B cell (primary cell): ENCODE results near the gene LZTFL1. TPM values are rescaled to one million over a fixed set of nuclear protein-coding genes. Genes with fewer than 3 reads are reported as not detected.

Source experiments
- ATAC-seq: fragments of 200-7000 bp; cut with Tn5 transposase; one replicate; pipeline ENCODE4 v1.10.0; 2021; ENCODE audit warnings: low read depth, mild to moderate bottlenecking, moderate number of reproducible peaks, moderate library complexity
- CTCF ChIA-PET: fragments of 350-600 bp; sonication (Branson Sonifier 250); formaldehyde crosslinking; loops from one replicate; lab custom pipeline; 2021; ENCODE audit warnings: antibody characterized with exemption, inconsistent platforms; lab: Charles Lee
- POLR2A ChIA-PET: fragments of 350-600 bp; sonication (Branson Sonifier 250); formaldehyde crosslinking; loops from one replicate; lab custom pipeline; 2021; ENCODE audit warnings: antibody characterized with exemption; lab: Charles Lee
- DNase-seq: peaks from one replicate; pipeline ENCODE4 v3.0.0; 2013
- H2AFZ ChIP-seq: 2 replicates; pipeline ENCODE4 v1.6.1; 2012; ENCODE audit warnings: mild to moderate bottlenecking, low read depth, low read length; ENCODE audit not compliant: insufficient read depth, poor library complexity, severe bottlenecking
- H3K27ac ChIP-seq, 2 donors: 1 replicate in 1 of 2; 2 replicates in 1 of 2; pipeline ENCODE4 v1.5.1; 2012 to 2013; ENCODE audit warnings: low read length in 2 of 2, mild to moderate bottlenecking in 2 of 2, moderate library complexity in 1 of 2
- H3K27me3 ChIP-seq, 4 experiments: fragments of 200-600 bp in 1 of 4; sonication (generic) in 1 of 4; replicated peaks in 1 of 4; 1 replicate in 2 of 4; 2 replicates in 2 of 4; pipeline versions ENCODE4 v1.6.1 to v1.7.0; 2013 to 2016; ENCODE audit warnings: low read length in 3 of 4, mild to moderate bottlenecking in 2 of 4, mixed read lengths in 1 of 4, moderate library complexity in 1 of 4; ENCODE audit not compliant: insufficient read depth in 4 of 4, control insufficient read depth in 3 of 4; ENCODE audit errors: control extremely low read depth in 1 of 4
- H3K36me3 ChIP-seq, 2 experiments: replicated peaks in 1 of 2; 1 replicate in 1 of 2; 2 replicates in 1 of 2; pipeline versions ENCODE4 v1.6.1 to v1.7.1; 2013; ENCODE audit warnings: low read length in 1 of 2; ENCODE audit not compliant: insufficient read depth in 2 of 2, control insufficient read depth in 1 of 2; ENCODE audit errors: control extremely low read depth in 1 of 2, extremely low read depth in 1 of 2
- H3K4me1 ChIP-seq, 2 donors: fragments of 200-600 bp in 1 of 2; sonication (generic) in 1 of 2; 1 replicate in 1 of 2; 2 replicates in 1 of 2; pipeline versions ENCODE4 v1.5.1 to v1.6.1; 2013 to 2017; ENCODE audit warnings: low read length in 2 of 2; ENCODE audit not compliant: control insufficient read depth in 2 of 2, insufficient read depth in 2 of 2
- H3K4me2 ChIP-seq: replicated peaks from 2 replicates; pipeline ENCODE3; 2012; ENCODE audit warnings: mild to moderate bottlenecking, low read depth, low read length; ENCODE audit not compliant: poor library complexity, severe bottlenecking
- H3K4me3 ChIP-seq, 5 experiments: fragments of 200-600 bp in 1 of 5; sonication (generic) in 1 of 5; 1 replicate in 3 of 5; 2 replicates in 2 of 5; pipeline versions ENCODE4 v1.5.1 to v1.7.0; 2011 to 2016; ENCODE audit warnings: low read length in 4 of 5, mild to moderate bottlenecking in 4 of 5, low read depth in 2 of 5, control low read depth in 1 of 5, moderate library complexity in 1 of 5; ENCODE audit not compliant: insufficient read depth in 1 of 5; ENCODE audit errors: control extremely low read depth in 1 of 5, extremely low read depth in 1 of 5
- H3K79me2 ChIP-seq: fragments of 200-600 bp; sonication (generic); one replicate; pipeline ENCODE4 v1.6.0; 2016; ENCODE audit warnings: low read length; ENCODE audit not compliant: control insufficient read depth, insufficient read depth
- H3K9ac ChIP-seq: fragments of 200-600 bp; sonication (generic); 2 replicates; pipeline ENCODE4 v1.6.1; 2017; ENCODE audit warnings: mild to moderate bottlenecking, low read length, moderate library complexity
- H3K9me3 ChIP-seq, 3 donors: one replicate each; pipeline versions ENCODE4 v1.6.1 to v1.7.1; 2013; ENCODE audit warnings: low read length in 2 of 3; ENCODE audit not compliant: control insufficient read depth in 2 of 3, insufficient read depth in 1 of 3; ENCODE audit errors: control extremely low read depth in 1 of 3
- H4K20me1 ChIP-seq: 2 replicates; pipeline ENCODE4 v1.6.0; 2012; ENCODE audit warnings: mild to moderate bottlenecking, low read length; ENCODE audit not compliant: insufficient read depth, control insufficient read depth, poor library complexity, severe bottlenecking
- H3K27ac Mint-ChIP-seq: one replicate; pipeline ENCODE4 v1.8.0; 2021; ENCODE audit warnings: mixed read lengths
- H3K27me3 Mint-ChIP-seq: one replicate; pipeline ENCODE4 v1.8.0; 2021; ENCODE audit warnings: mixed read lengths
- H3K4me1 Mint-ChIP-seq: one replicate; pipeline ENCODE4 v1.8.0; 2021; ENCODE audit warnings: mixed read lengths
- H3K4me3 Mint-ChIP-seq: one replicate; pipeline ENCODE4 v1.8.0; 2021; ENCODE audit warnings: mixed read lengths
- H3K9me3 Mint-ChIP-seq: one replicate; pipeline ENCODE4 v1.8.0; 2022; ENCODE audit warnings: mixed read lengths; ENCODE audit not compliant: insufficient read depth
- EZH2 ChIP-seq: IDR thresholded peaks from 2 replicates; pipeline ENCODE4 v1.6.1; 2012; ENCODE audit warnings: borderline replicate concordance, low read depth, mild to moderate bottlenecking, moderate library complexity, low read length; ENCODE audit not compliant: insufficient read depth, poor library complexity, severe bottlenecking
- WGBS: methylation state at CpG from one replicate; pipeline ENCODE4 v1.1.5; 2013; ENCODE audit warnings: missing lambda C conversion rate; ENCODE audit not compliant: insufficient coverage; 5-methylcytosine and 5-hydroxymethylcytosine counted together
- intact Hi-C: fragments of 100-400 bp; cut with micrococcal nuclease; formaldehyde crosslinking; loops from one replicate; pipeline ENCODE4 v1.10.0; 2022
- polyA plus RNA-seq: library from polyadenylated mRNA; depleted of rRNA; stranded (reverse); fragments of >200 nt; gene quantifications from 2 replicates; pipeline ENCODE4 v1.2.3, GENCODE V29; 2012
- total RNA-seq, 2 donors: library from RNA; stranded (reverse); fragments of 120-200 nt in 1 of 2; gene quantifications; 1 replicate in 1 of 2; 2 replicates in 1 of 2; pipeline versions ENCODE4 v1.2.3 to v1.2.4, GENCODE V29; 2013 to 2022
- TF ChIP-seq, protein P1 (sequence below): fragments of 200-600 bp; IDR thresholded peaks from one replicate; pipeline ENCODE4 v1.8.0; 2022; ENCODE audit warnings: antibody characterized with exemption, mild to moderate bottlenecking

The LZTFL1 gene
- total and polyA plus RNA-seq, 2 donors (not counting 1 experiment from before 2014, with no cell fraction given) = 16.5 to 17.8 TPM

DNA sequence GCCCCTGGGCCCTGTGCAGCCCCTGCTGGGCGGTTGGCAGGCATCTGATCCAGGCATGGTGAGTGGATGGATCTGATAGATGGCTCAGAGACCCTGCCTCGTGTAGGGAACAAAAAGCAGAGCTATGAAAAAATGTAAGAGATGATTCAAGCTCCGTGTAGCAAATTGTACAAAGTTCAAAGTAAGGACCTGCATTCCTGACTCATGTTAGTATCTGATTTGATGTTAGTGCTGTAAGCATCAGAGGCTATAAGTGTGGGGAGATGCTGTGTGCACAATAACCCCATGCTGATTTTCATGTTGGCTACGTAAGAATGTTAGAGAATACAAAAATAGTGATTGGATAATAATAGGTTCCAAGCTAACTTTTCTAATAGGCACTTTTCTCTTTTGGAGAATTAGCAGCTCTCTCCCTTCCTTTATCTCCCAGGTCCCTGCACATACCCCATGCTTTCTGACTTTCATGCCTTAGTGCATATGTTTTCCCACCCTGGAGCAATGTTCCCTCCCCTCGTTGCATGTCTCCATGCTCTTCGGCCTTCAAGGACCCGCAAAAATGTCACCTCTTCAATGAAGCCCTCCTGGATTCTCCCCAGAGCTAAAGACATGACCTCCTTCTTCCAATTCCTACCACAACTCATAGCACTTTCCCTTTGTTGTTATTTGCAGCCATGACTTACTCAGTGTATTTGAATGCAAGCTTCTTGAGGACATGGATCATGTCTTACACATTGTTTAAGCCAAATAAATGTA is 46.0 kb upstream of the LZTFL1 start:
- no peaks in the 10 kb centered on the region for H4K20me1 ChIP-seq
- DNase-seq (no peak), ATAC-seq (no peak)
- TF ChIP-seq EZH2 = no peak
- TF ChIP-seq, protein P1, sequence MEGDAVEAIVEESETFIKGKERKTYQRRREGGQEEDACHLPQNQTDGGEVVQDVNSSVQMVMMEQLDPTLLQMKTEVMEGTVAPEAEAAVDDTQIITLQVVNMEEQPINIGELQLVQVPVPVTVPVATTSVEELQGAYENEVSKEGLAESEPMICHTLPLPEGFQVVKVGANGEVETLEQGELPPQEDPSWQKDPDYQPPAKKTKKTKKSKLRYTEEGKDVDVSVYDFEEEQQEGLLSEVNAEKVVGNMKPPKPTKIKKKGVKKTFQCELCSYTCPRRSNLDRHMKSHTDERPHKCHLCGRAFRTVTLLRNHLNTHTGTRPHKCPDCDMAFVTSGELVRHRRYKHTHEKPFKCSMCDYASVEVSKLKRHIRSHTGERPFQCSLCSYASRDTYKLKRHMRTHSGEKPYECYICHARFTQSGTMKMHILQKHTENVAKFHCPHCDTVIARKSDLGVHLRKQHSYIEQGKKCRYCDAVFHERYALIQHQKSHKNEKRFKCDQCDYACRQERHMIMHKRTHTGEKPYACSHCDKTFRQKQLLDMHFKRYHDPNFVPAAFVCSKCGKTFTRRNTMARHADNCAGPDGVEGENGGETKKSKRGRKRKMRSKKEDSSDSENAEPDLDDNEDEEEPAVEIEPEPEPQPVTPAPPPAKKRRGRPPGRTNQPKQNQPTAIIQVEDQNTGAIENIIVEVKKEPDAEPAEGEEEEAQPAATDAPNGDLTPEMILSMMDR = no peak
- no peaks in the 10 kb centered on the region for H3K9me3 ChIP-seq
- no peak overlapping the region for H3K9ac ChIP-seq
- H3K79me2 ChIP-seq = no peaks in the 10 kb centered on the region
- H3K4me1 Mint-ChIP-seq = peaks cover 52% of the 10 kb centered on the region
- H2AFZ ChIP-seq = no peak overlapping the region
- H3K4me1 ChIP-seq = peaks cover 35 to 44% of the 10 kb centered on the region in 2 donors
- no peaks in the 10 kb centered on the region for H3K27me3 ChIP-seq
- H3K36me3 ChIP-seq = no peaks in the 10 kb centered on the region
- no peak overlapping the region for H3K4me3 ChIP-seq
- no peak overlapping the region for H3K27ac ChIP-seq
- H3K4me3 Mint-ChIP-seq = no peak overlapping the region
- ChIA-PET POLR2A (no interaction called here), CTCF (interaction anchor here (1.6 kb wide), 1 partner anchor 51 kb away, joined by 6 read pairs; no protein-coding TSS in a partner anchor)
- peak overlapping the region; percentile 62 for H3K27ac Mint-ChIP-seq
- no peaks in the 10 kb centered on the region for H3K27me3 Mint-ChIP-seq
- intact Hi-C loops = no loop called here
- 86% methylated on average over 6 of the region's 7 CpGs for WGBS
- H3K4me2 ChIP-seq = peak overlapping the region; percentile 50
- H3K9me3 Mint-ChIP-seq = no peaks in the 10 kb centered on the region

- peaks cover 46% of the 10 kb centered on the region for H3K4me1 Mint-ChIP-seq
- no peaks in the 10 kb centered on the region for H3K36me3 ChIP-seq
- peaks cover 28 to 38% of the 10 kb centered on the region in 2 donors for H3K4me1 ChIP-seq
- H3K9ac ChIP-seq = no peak overlapping the region
- ChIA-PET CTCF (interaction anchor here (1.6 kb wide), 1 partner anchor 51 kb away, joined by 6 read pairs; no protein-coding TSS in a partner anchor), POLR2A (no interaction called here)
- WGBS = 92% methylated on average over 3 of the region's 4 CpGs
- H3K27ac ChIP-seq = no peak overlapping the region
- no peak for TF ChIP-seq EZH2
- TF ChIP-seq, protein P1 = no peak
- intact Hi-C loops = no loop called here
- no peak overlapping the region for H3K4me3 Mint-ChIP-seq
- no peaks in the 10 kb centered on the region for H3K9me3 Mint-ChIP-seq
- H3K27ac Mint-ChIP-seq = peak overlapping the region; percentile 0
- H3K79me2 ChIP-seq = no peaks in the 10 kb centered on the region
- H2AFZ ChIP-seq = no peak overlapping the region
- H3K9me3 ChIP-seq = no peaks in the 10 kb centered on the region
- DNase-seq = no peak
- ATAC-seq = no peak
- H4K20me1 ChIP-seq = no peaks in the 10 kb centered on the region
- no peak overlapping the region for H3K4me3 ChIP-seq
- no peak overlapping the region for H3K4me2 ChIP-seq
- H3K27me3 Mint-ChIP-seq = no peaks in the 10 kb centered on the region
- H3K27me3 ChIP-seq = no peaks in the 10 kb centered on the region
Measured at GRCh38 chr3:45887285-45887684, 45.4 kb upstream of the LZTFL1 start.
